ENCODE measurements around the gene KRT33A. TPM values are rescaled to one million over a fixed set of nuclear protein-coding genes. Genes with fewer than 3 reads are reported as not detected.
A peak's percentile ranks its signal among the peaks of the same experiment; 100 is the strongest.
"Not testable (repeated sequence)": the region's sequence is repeated elsewhere in the genome, so short reads cannot be mapped to it uniquely, and the experiment has no call there.

Gene KRT33A
- not detected in 2 replicates for total RNA-seq (2014; rRNA removed; shearing (Covaris generic))
- not detected in 2 replicates for polyA plus RNA-seq (2016; fragmentation: Nextera tagmentation; extraction: Ambion mirVana)
- long read RNA-seq: 0 reads

DNA sequence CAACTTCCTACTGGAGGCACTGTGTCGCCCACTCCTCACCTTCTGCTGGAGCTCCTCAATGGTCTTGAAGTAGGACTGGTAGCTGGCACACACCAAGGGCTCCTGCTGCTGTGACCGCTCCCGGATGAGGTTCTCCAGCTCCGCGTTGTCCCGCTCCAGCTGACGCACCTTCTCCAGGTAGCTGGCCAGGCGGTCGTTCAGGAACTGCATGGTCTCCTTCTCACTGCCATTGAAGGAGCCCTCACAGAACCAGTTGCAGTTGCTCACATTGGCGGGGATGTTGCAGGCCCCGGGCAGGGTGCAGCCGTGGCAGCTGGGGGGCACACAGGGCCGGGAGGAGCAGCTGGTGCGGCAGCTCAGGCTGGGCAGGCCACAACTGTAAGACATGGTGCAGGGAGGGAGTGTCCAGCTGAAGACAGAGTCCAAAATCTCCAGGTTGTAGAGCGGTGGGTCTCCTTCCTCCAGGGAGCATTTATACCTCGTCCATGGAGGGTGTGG, at the start of gene KRT33A:
Gene KRT33A, minus strand, starts transcription at position 448 of the 498 bp plus-strand sequence. Its CDS starts 61 bp downstream, at position 387.
- not testable (repeated sequence) for H3K79me2 ChIP-seq (replicated peaks; ENCODE audit: insufficient read depth); H3K27me3 ChIP-seq (ENCODE audit: insufficient read depth); ATAC-seq; H3K36me3 Mint-ChIP-seq (ENCODE audit: low read depth); H3K36me3 ChIP-seq (ENCODE audit: insufficient read depth); H3K4me1 ChIP-seq (ENCODE audit: insufficient read depth); H3K9me3 Mint-ChIP-seq; H3K4me1 Mint-ChIP-seq; H3K4me3 ChIP-seq; H3K27ac Mint-ChIP-seq; H3K4me3 Mint-ChIP-seq; H3K4me2 ChIP-seq; H3K9me2 ChIP-seq (ENCODE audit: insufficient read depth); H3K27ac ChIP-seq (ENCODE audit: low read depth); H3K27me3 Mint-ChIP-seq (ENCODE audit: insufficient read depth, low read depth, poor library complexity); H4K20me1 ChIP-seq (replicated peaks; ENCODE audit: insufficient read depth); H2AFZ ChIP-seq; H3F3A ChIP-seq (replicated peaks; ENCODE audit: low read depth); DNase-seq (ENCODE audit: low spot score)

GRCh38 chr17:41396996-41397660, 46.5 kb upstream of the KRT33A start, which contains the start of gene KRT31:
TSS of gene KRT31 (minus strand) at chr17:41397608. CDS start at chr17:41397539, 69 bp downstream.
- H3K36me3 Mint-ChIP-seq (ENCODE audit: low read depth): no peaks in the 10 kb centered on the region
- Histone ChIP-seq H3K4me1 (ENCODE audit: insufficient read depth) (no peaks in the 10 kb centered on the region), H3K9me2 (ENCODE audit: insufficient read depth) (no peaks in the 10 kb centered on the region), H3K79me2 (replicated peaks; ENCODE audit: insufficient read depth) (no peaks in the 10 kb centered on the region), H3K27ac (ENCODE audit: low read depth) (no peak within 1 kb of the TSS), H3K4me3 (no peak within 1 kb of the TSS), H3K36me3 (ENCODE audit: insufficient read depth) (no peaks in the 10 kb centered on the region), H2AFZ (peak within 1 kb of the TSS; percentile 38; the same call in 1 of the 2 replicates), H3K27me3 (ENCODE audit: insufficient read depth) (no peaks in the 10 kb centered on the region), H4K20me1 (replicated peaks; ENCODE audit: insufficient read depth) (no peaks in the 10 kb centered on the region), H3F3A (replicated peaks; ENCODE audit: low read depth) (no peaks in the 10 kb centered on the region), H3K4me2 (no peak within 1 kb of the TSS)
- H3K9me3 Mint-ChIP-seq: no peaks in the 10 kb centered on the region
- H3K27me3 Mint-ChIP-seq (ENCODE audit: insufficient read depth, low read depth, poor library complexity): no peaks in the 10 kb centered on the region
- no peaks in the 10 kb centered on the region for H3K4me1 Mint-ChIP-seq
- ATAC-seq (no peak), DNase-seq (ENCODE audit: low spot score) (no peak)
- no peak within 1 kb of the TSS for H3K27ac Mint-ChIP-seq
- H3K4me3 Mint-ChIP-seq: no peak within 1 kb of the TSS
- TF ChIP-seq STAT1 (IDR thresholded peaks at IDR 0.05; ENCODE audit: unreplicated experiment): no peak
- TF ChIP-seq JUNB (IDR thresholded peaks at IDR 0.05; ENCODE audit: unreplicated experiment): no peak
- TF ChIP-seq, protein P1, sequence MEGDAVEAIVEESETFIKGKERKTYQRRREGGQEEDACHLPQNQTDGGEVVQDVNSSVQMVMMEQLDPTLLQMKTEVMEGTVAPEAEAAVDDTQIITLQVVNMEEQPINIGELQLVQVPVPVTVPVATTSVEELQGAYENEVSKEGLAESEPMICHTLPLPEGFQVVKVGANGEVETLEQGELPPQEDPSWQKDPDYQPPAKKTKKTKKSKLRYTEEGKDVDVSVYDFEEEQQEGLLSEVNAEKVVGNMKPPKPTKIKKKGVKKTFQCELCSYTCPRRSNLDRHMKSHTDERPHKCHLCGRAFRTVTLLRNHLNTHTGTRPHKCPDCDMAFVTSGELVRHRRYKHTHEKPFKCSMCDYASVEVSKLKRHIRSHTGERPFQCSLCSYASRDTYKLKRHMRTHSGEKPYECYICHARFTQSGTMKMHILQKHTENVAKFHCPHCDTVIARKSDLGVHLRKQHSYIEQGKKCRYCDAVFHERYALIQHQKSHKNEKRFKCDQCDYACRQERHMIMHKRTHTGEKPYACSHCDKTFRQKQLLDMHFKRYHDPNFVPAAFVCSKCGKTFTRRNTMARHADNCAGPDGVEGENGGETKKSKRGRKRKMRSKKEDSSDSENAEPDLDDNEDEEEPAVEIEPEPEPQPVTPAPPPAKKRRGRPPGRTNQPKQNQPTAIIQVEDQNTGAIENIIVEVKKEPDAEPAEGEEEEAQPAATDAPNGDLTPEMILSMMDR (conservative IDR thresholded peaks at IDR 0.05; ENCODE audit: low read depth in 2 of 2): no peak
- TF ChIP-seq ETS1 (IDR thresholded peaks at IDR 0.05): no peak
- TF ChIP-seq POLR2AphosphoS5 (IDR thresholded peaks at IDR 0.05; ENCODE audit: low read depth): no peak
- TF ChIP-seq ZNF331 (CRISPR knock-in tag; IDR thresholded peaks at IDR 0.05; ENCODE audit: low read depth): no peak
- TF ChIP-seq EZH2 (IDR thresholded peaks at IDR 0.05; ENCODE audit: low read depth, unreplicated experiment): no peak
- TF ChIP-seq CREB1 (CRISPR knock-in tag; IDR thresholded peaks at IDR 0.05; ENCODE audit: low read depth): no peak
- no peak for TF ChIP-seq ZNF114 (CRISPR knock-in tag; IDR thresholded peaks at IDR 0.05)
- no peak for TF ChIP-seq EZH2phosphoT487 (IDR thresholded peaks at IDR 0.05; ENCODE audit: unreplicated experiment)
- TF ChIP-seq, protein P2, sequence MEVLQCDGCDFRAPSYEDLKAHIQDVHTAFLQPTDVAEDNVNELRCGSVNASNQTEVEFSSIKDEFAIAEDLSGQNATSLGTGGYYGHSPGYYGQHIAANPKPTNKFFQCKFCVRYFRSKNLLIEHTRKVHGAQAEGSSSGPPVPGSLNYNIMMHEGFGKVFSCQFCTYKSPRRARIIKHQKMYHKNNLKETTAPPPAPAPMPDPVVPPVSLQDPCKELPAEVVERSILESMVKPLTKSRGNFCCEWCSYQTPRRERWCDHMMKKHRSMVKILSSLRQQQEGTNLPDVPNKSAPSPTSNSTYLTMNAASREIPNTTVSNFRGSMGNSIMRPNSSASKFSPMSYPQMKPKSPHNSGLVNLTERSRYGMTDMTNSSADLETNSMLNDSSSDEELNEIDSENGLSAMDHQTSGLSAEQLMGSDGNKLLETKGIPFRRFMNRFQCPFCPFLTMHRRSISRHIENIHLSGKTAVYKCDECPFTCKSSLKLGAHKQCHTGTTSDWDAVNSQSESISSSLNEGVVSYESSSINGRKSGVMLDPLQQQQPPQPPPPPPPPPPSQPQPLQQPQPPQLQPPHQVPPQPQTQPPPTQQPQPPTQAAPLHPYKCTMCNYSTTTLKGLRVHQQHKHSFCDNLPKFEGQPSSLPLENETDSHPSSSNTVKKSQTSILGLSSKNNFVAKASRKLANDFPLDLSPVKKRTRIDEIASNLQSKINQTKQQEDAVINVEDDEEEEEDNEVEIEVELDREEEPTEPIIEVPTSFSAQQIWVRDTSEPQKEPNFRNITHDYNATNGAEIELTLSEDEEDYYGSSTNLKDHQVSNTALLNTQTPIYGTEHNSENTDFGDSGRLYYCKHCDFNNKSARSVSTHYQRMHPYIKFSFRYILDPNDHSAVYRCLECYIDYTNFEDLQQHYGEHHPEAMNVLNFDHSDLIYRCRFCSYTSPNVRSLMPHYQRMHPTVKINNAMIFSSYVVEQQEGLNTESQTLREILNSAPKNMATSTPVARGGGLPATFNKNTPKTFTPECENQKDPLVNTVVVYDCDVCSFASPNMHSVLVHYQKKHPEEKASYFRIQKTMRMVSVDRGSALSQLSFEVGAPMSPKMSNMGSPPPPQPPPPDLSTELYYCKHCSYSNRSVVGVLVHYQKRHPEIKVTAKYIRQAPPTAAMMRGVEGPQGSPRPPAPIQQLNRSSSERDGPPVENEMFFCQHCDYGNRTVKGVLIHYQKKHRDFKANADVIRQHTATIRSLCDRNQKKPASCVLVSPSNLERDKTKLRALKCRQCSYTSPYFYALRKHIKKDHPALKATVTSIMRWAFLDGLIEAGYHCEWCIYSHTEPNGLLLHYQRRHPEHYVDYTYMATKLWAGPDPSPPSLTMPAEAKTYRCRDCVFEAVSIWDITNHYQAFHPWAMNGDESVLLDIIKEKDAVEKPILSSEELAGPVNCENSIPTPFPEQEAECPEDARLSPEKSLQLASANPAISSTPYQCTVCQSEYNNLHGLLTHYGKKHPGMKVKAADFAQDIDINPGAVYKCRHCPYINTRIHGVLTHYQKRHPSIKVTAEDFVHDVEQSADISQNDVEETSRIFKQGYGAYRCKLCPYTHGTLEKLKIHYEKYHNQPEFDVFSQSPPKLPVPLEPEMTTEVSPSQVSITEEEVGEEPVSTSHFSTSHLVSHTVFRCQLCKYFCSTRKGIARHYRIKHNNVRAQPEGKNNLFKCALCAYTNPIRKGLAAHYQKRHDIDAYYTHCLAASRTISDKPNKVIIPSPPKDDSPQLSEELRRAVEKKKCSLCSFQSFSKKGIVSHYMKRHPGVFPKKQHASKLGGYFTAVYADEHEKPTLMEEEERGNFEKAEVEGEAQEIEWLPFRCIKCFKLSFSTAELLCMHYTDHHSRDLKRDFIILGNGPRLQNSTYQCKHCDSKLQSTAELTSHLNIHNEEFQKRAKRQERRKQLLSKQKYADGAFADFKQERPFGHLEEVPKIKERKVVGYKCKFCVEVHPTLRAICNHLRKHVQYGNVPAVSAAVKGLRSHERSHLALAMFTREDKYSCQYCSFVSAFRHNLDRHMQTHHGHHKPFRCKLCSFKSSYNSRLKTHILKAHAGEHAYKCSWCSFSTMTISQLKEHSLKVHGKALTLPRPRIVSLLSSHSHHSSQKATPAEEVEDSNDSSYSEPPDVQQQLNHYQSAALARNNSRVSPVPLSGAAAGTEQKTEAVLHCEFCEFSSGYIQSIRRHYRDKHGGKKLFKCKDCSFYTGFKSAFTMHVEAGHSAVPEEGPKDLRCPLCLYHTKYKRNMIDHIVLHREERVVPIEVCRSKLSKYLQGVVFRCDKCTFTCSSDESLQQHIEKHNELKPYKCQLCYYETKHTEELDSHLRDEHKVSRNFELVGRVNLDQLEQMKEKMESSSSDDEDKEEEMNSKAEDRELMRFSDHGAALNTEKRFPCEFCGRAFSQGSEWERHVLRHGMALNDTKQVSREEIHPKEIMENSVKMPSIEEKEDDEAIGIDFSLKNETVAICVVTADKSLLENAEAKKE (CRISPR knock-in tag; IDR thresholded peaks at IDR 0.05): no peak
- no peak for TF ChIP-seq NANOG (IDR thresholded peaks at IDR 0.05; ENCODE audit: borderline replicate concordance)

All from GM23338 (cell line).